Measurements from ENCODE around the gene CNDP2. TPM values are rescaled to one million over a fixed set of nuclear protein-coding genes. Genes with fewer than 3 reads are reported as not detected.

Gene CNDP2
- total RNA-seq, 1 experiment from 2014 or later, result 310 TPM

DNA sequence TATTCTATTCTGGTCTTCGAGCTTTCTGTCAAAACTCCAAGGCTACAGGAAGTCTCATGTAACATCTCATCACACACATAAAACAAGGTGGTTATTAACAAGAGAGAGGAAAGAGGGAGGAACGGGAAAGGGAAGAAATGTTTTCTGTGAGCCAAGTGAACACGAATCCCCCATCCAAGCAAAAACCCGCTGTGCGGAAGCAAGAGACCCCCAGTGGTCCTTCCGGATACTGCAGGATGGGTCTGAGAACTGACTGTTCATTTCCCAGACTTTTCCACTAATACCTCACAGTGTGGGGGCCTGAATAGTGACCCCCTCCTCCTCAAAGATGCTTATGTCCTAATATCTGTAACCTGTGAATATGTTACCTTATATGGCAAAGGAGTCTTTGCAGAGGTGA lies 20.0 kb upstream of the CNDP2 start:
- Histone ChIP-seq H3K27ac (ENCODE audit: low read length) (no peak overlapping the region), H3K27me3 (ENCODE audit: control insufficient read depth, insufficient read depth, low read length) (no peaks in the 10 kb centered on the region), H3K36me3 (ENCODE audit: control insufficient read depth, insufficient read depth, low read length) (no peaks in the 10 kb centered on the region), H3K9me3 (ENCODE audit: control insufficient read depth, insufficient read depth, low read depth, low read length) (no peaks in the 10 kb centered on the region), H3K4me1 (ENCODE audit: control insufficient read depth, insufficient read depth, low read length) (no peaks in the 10 kb centered on the region), H3K4me3 (ENCODE audit: low read depth in 2 of 2, low read length in 2 of 2) (no peak overlapping the region)
- intact Hi-C loops (cut with micrococcal nuclease; ENCODE audit: unreplicated experiment) (loop anchor here (5.0 kb wide), 1 partner anchor 59 kb away; no protein-coding TSS in a partner anchor), in situ Hi-C loops (cut with HindIII; ENCODE audit: low pct_unique_long_range_greater_than_20kb, low sequenced_read_pairs) (no loop called here)
- ChIA-PET CTCF (no interaction called here), POLR2A (no interaction called here)
- TF ChIP-seq, protein P1, sequence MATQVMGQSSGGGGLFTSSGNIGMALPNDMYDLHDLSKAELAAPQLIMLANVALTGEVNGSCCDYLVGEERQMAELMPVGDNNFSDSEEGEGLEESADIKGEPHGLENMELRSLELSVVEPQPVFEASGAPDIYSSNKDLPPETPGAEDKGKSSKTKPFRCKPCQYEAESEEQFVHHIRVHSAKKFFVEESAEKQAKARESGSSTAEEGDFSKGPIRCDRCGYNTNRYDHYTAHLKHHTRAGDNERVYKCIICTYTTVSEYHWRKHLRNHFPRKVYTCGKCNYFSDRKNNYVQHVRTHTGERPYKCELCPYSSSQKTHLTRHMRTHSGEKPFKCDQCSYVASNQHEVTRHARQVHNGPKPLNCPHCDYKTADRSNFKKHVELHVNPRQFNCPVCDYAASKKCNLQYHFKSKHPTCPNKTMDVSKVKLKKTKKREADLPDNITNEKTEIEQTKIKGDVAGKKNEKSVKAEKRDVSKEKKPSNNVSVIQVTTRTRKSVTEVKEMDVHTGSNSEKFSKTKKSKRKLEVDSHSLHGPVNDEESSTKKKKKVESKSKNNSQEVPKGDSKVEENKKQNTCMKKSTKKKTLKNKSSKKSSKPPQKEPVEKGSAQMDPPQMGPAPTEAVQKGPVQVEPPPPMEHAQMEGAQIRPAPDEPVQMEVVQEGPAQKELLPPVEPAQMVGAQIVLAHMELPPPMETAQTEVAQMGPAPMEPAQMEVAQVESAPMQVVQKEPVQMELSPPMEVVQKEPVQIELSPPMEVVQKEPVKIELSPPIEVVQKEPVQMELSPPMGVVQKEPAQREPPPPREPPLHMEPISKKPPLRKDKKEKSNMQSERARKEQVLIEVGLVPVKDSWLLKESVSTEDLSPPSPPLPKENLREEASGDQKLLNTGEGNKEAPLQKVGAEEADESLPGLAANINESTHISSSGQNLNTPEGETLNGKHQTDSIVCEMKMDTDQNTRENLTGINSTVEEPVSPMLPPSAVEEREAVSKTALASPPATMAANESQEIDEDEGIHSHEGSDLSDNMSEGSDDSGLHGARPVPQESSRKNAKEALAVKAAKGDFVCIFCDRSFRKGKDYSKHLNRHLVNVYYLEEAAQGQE (IDR thresholded peaks at IDR 0.05; ENCODE audit: insufficient read depth in 1 of 2, low read depth in 2 of 2, low read length in 1 of 2), result no peak
- TF ChIP-seq, protein P2, sequence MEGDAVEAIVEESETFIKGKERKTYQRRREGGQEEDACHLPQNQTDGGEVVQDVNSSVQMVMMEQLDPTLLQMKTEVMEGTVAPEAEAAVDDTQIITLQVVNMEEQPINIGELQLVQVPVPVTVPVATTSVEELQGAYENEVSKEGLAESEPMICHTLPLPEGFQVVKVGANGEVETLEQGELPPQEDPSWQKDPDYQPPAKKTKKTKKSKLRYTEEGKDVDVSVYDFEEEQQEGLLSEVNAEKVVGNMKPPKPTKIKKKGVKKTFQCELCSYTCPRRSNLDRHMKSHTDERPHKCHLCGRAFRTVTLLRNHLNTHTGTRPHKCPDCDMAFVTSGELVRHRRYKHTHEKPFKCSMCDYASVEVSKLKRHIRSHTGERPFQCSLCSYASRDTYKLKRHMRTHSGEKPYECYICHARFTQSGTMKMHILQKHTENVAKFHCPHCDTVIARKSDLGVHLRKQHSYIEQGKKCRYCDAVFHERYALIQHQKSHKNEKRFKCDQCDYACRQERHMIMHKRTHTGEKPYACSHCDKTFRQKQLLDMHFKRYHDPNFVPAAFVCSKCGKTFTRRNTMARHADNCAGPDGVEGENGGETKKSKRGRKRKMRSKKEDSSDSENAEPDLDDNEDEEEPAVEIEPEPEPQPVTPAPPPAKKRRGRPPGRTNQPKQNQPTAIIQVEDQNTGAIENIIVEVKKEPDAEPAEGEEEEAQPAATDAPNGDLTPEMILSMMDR (IDR thresholded peaks at IDR 0.05), result peak; percentile 83
- TF ChIP-seq SIN3A (IDR thresholded peaks at IDR 0.05; ENCODE audit: borderline replicate concordance, insufficient read depth, low read depth, low read length), result no peak
- TF ChIP-seq POLR2AphosphoS5 (IDR thresholded peaks at IDR 0.05; ENCODE audit: low read depth, low read length), result no peak
- TF ChIP-seq TCF7L2 (IDR thresholded peaks at IDR 0.05; ENCODE audit: low read depth, low read length), result no peak
- DNase-seq (ENCODE audit: low read depth, low spot score) (no peak), ATAC-seq (0 out of 2 replicates have a peak, but pooled peaks have one; percentile 58)
- no TSS peak for BruUV-seq (replicated peaks)

DNA sequence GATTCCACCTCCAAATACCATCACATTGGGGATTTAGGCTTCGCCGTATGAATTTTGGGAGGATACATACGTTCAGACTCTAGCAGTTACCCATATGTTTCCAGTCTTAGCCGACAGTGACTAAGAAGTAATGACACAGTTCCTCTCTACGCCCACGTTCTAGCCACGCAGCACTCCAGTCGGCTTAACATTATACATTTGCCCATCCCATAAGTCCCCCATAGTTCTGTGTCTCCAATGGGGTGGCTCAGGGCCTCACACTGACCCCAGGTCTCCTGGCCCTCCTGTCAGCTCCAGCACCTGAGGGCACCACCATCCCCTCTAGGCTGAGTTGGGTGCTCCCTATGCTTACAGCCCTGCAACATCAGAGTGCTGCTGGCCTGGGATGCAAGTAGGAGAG lies 18.4 kb upstream of the CNDP2 start:
- Histone ChIP-seq H3K4me3 (ENCODE audit: low read depth in 2 of 2, low read length in 2 of 2) (no peak overlapping the region), H3K27me3 (ENCODE audit: control insufficient read depth, insufficient read depth, low read length) (no peaks in the 10 kb centered on the region), H3K36me3 (ENCODE audit: control insufficient read depth, insufficient read depth, low read length) (no peaks in the 10 kb centered on the region), H3K9me3 (ENCODE audit: control insufficient read depth, insufficient read depth, low read depth, low read length) (no peaks in the 10 kb centered on the region), H3K4me1 (ENCODE audit: control insufficient read depth, insufficient read depth, low read length) (no peaks in the 10 kb centered on the region), H3K27ac (ENCODE audit: low read length) (no peak overlapping the region)
- no TSS peak for BruUV-seq (replicated peaks)
- ChIA-PET CTCF (no interaction called here), POLR2A (no interaction called here)
- no peak for DNase-seq (ENCODE audit: low read depth, low spot score)
- no peak for ATAC-seq
- in situ Hi-C loops (cut with HindIII; ENCODE audit: low pct_unique_long_range_greater_than_20kb, low sequenced_read_pairs), result no loop called here
- intact Hi-C loops (cut with micrococcal nuclease; ENCODE audit: unreplicated experiment), result loop anchor here (5.0 kb wide), 1 partner anchor 60 kb away; no protein-coding TSS in a partner anchor
- TF ChIP-seq, protein P1 (IDR thresholded peaks at IDR 0.05; ENCODE audit: insufficient read depth in 1 of 2, low read depth in 2 of 2, low read length in 1 of 2), result no peak
- TF ChIP-seq SIN3A (IDR thresholded peaks at IDR 0.05; ENCODE audit: borderline replicate concordance, insufficient read depth, low read depth, low read length), result no peak
- no peak for TF ChIP-seq TCF7L2 (IDR thresholded peaks at IDR 0.05; ENCODE audit: low read depth, low read length)
- no peak for TF ChIP-seq POLR2AphosphoS5 (IDR thresholded peaks at IDR 0.05; ENCODE audit: low read depth, low read length)
- TF ChIP-seq, protein P2 (IDR thresholded peaks at IDR 0.05), result no peak

Data from Panc1 (cell line).